ENCODE results near the gene ERFL.

DNA sequence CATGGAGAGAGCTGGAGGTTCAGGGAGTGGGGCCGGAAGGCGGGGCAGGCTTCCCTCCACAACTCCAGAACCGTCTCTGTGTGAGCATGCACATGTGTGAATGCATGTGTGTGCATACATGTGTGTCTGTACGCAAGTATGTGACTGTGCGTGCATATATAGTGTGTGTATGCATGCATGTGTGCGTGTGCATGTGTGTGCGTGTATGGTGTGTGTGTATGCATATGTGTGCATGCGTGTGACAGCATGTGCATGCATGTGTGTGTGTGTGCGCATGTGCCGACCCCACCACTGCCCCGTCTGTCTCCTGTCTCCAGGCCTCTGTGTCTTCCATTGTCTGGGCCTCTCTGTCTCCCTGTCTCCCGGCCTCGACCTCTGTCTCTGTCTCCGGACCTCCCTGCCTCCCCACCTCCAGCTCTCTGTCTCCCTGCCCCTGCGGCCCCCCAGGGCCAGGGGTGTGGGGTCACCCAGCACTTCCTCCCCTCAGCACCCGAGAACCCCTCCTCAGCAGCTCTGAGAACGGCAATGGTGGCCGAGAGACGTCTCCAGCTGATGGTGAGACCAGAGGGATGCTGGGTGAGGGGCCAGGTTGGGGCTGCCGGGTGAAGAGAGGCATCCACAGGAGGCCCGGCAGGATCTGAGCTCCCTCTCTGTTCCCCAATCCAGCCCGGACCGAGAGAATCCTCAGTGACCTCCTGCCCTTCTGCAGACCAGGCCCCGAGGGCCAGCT is 22.8 kb downstream of the ERFL start:
- no peak for TF ChIP-seq POLR2A (IDR thresholded peaks at IDR 0.05)
- no peak for TF ChIP-seq CTCF (IDR thresholded peaks at IDR 0.05)
